Activated naive CD4-positive, alpha-beta T cell treated with Interleukin-2 at 50 U/mL for 16 hours (primary cell): ENCODE results near the gene TRPM8.

Experiments used
- DNase-seq: peaks from one replicate; pipeline ENCODE4 v3.0.0-alpha.2; 2020

TRPM8 gene

DNA sequence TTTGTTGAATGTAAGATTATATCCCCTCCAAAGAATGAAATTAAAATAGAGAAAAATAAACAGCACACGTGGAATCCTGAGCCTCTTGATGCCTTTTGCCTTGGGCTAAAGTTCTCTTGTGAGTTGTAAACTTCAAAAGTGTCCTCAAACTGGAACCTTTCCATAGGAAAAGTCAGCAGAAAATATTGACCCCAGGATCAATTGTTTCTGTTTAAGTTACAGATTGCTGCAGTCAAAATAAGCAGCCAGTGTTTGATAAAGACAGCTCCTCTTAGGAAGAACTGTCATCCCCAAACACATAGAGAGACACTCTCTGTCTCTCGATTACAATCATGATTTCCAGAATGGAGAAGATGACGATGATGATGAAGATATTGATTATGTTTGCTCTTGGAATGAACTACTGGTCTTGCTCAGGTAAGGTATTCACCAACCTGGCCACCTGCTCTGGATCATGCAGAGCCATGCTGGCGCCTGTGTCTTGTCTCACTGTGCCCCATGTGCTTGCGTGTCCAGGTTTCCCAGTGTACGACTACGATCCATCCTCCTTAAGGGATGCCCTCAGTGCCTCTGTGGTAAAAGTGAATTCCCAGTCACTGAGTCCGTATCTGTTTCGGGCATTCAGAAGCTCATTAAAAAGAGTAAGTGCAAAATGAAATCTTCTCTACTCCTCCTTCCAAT lies 133.4 kb downstream of the TRPM8 start, which contains the start of gene SPP2:
TSS of gene SPP2 (plus strand) at position 248 of the 681 bp plus-strand sequence. CDS start at position 333, 85 bp downstream.
- no peak for DNase-seq

DNA sequence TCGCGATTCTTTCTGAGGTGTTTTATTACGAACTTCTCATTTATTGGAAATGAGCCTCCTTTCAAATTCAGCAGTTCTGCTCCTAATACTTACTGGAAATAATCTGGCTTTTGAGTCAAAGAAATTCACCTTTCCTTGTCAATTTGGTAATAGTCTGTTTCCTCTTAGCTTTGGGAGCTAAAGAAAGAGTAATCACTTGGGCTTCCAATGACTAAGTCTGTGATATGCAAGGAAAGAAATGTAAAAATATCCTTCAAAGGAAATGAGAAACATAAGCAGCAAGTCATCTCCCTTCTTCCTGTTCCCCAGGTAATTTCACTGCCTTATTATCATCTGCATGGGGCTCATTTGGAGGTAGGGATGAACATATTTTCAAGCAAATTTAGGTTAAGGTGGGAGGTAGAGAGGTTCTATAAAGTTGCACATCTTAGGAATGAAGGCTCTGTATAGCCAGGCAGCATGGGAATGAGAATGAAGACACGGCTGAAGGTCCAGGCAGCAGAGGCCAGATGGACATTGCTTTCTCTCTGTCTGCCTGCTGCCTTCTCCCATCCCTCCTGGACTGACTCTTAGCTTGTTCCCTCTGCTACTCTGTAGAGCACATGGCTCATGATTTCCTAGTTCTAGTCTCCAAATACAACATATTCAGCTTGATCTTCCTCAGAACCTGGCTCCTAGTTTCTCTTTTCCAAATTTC lies 134.3 kb downstream of the TRPM8 start:
- DNase-seq = no peak

DNA sequence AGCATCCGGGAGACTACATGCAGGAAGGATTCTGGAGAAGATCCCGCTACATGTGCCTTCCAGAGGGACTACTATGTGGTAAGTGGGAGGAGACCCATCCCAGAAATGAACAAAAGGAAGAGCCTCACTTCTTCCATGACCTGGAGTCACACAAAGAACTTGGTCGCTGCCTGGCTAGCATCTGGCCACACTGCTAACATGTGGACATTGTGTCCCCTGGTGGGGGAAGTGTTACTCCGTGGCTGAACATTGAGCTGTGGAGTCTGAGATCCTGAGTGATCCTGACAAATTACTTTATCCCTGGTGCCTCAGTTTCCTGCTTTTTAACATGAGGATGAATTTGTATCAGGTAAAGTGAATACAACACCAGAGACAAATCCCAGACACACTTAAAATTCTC lies 141.7 kb downstream of the TRPM8 start:
- no peak for DNase-seq

DNA sequence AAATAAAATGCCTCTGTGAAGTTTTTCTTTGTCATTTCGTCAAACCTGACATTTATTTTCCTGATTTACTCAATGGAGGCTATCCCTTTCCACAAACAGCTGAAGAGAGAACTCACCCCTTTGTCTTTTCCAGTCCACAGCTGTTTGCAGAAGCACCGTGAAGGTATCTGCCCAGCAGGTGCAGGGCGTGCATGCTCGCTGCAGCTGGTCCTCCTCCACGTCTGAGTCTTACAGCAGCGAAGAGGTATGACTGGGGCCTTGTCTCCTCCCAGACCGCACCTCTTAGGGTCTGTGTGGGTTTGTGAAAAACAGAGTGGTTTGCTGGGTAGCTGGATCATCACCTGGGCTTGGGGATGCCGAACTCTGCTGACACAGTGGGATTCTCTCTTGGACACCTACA lies 143.1 kb downstream of the TRPM8 start:
- DNase-seq = no peak

DNA sequence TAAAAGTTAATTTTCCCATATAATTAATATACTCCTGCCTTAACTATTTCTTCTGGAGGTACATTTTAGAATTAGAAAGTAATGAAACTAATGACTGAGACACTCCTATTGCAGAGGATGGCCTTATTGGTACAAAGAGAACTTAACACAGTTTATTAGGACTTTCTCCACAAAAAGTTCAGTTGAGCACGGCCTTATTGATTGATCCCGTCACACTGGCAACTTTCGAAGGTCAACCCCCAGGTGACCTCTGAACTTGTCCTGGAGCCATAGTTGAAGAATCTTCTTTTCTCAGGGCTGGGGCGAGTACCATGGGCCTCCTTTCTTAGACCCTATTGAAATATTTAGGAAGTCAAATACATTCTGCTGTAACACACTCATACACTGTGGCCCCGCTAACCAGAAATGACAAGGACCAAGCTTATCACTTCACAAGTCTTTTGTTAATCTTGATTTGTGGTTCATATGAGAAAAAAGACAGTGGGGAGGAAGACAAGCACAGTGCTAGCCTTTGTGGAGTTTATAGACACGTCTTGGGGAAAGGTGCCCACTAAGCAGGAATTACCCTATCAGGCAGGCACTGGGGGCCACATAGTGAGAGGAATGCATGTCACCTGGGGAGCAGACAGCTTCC lies 144.6 kb downstream of the TRPM8 start:
- no peak for DNase-seq

DNA sequence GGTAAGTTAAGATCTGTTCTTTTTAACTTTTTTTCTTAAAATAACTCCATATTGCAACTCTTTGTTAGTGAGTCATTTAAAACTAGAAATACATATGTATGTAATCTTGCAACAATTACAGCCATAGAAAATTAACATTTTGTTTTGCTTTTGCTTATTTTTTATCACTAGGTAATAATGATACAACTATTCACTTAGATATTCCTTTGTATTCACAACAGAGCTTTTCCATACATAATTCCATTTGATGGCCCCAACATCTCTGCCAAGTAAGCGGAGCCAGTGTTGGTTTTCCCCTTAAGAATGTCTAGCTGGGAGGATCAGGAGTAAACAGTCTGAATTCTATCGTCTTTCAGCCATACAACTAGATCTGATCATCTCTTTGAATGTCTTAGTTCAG lies 149.4 kb downstream of the TRPM8 start:
- no peak for DNase-seq
